ENCODE data around the gene MAP2K2.

- TF ChIP-seq CTCF (IDR thresholded peaks at IDR 0.05) (no peak), POLR2A (IDR thresholded peaks at IDR 0.05) (no peak)
Measured at GRCh38 chr19:4059453-4059871, 64.5 kb downstream of the MAP2K2 start.
